SU-DHL-6 (cell line): Measurements from ENCODE around the gene MYO5C.

Source experiments
- EZH2phosphoT487 ChIP-seq: fragments of 200-600 bp; sonication (generic), shearing (Covaris generic); conservative IDR thresholded peaks from 2 replicates; pipeline ENCODE4 v1.6.1; 2018; ENCODE audit warnings: mild to moderate bottlenecking, antibody characterized with exemption, low read length, moderate library complexity, mixed read lengths
- TF ChIP-seq, protein P1 (sequence below): fragments of 200-600 bp; sonication (generic); IDR thresholded peaks from one replicate; pipeline ENCODE4 v1.5.1; 2017; ENCODE audit warnings: antibody characterized with exemption, mild to moderate bottlenecking, low read length, moderate library complexity; ENCODE audit not compliant: insufficient read depth, poor library complexity, severe bottlenecking

DNA sequence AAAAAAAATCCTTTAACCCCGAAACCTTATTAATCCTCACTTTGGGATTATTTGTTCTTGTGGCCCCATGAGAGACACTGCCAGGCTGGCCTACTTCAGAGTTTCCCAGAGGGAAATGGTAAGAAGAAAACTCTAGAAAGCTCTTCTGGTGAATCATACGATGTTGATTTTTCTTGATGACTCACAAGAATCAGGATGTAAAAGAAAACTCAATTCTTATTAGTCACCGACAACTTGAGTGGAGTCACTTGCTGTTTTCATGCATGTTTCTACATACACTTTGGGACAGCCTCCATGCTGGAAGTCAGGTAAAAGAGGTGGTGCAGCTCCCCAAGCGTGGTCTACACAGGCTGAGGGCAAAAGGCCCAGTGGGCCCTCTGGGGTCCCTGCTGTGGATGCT lies 42.8 kb downstream of the MYO5C start:
- TF ChIP-seq, protein P1, sequence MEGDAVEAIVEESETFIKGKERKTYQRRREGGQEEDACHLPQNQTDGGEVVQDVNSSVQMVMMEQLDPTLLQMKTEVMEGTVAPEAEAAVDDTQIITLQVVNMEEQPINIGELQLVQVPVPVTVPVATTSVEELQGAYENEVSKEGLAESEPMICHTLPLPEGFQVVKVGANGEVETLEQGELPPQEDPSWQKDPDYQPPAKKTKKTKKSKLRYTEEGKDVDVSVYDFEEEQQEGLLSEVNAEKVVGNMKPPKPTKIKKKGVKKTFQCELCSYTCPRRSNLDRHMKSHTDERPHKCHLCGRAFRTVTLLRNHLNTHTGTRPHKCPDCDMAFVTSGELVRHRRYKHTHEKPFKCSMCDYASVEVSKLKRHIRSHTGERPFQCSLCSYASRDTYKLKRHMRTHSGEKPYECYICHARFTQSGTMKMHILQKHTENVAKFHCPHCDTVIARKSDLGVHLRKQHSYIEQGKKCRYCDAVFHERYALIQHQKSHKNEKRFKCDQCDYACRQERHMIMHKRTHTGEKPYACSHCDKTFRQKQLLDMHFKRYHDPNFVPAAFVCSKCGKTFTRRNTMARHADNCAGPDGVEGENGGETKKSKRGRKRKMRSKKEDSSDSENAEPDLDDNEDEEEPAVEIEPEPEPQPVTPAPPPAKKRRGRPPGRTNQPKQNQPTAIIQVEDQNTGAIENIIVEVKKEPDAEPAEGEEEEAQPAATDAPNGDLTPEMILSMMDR, result no peak
- no peak for TF ChIP-seq EZH2phosphoT487
